Stimulated activated CD4-positive, alpha-beta T cell treated with anti-CD3 and anti-CD28 coated beads, Interleukin-12 subunit alpha, Interleukin-12 subunit beta, amount 100 ng/mL, for 24 hours (primary cell): Measurements from ENCODE around the gene SIAH3.
"Not testable (repeated sequence)": the region's sequence is repeated elsewhere in the genome, so short reads cannot be mapped to it uniquely, and the experiment has no call there.

Experiments
- DNase-seq, 2 experiments: peaks; one replicate each; pipeline ENCODE4 v3.0.0-alpha.2; 2020; ENCODE audit warnings: low read depth in 2 of 2

SIAH3 gene

GRCh38 chr13:45783346-45784043, 68.1 kb downstream of the SIAH3 start:
- DNase-seq: no peak

GRCh38 chr13:45782327-45783045, 69.1 kb downstream of the SIAH3 start:
- DNase-seq: no peak

- DNase-seq: no peak
These were observed 69.8 kb downstream of the SIAH3 start for GRCh38 chr13:45781553-45782326.

GRCh38 chr13:45779901-45780300, 71.7 kb downstream of the SIAH3 start:
- DNase-seq: no peak

GRCh38 chr13:45778882-45779281, 72.7 kb downstream of the SIAH3 start:
- no peak for DNase-seq

GRCh38 chr13:45776748-45777147, 74.8 kb downstream of the SIAH3 start:
- no peak for DNase-seq

- no peak for DNase-seq
These were observed 76.1 kb downstream of the SIAH3 start for GRCh38 chr13:45775401-45775963.

- DNase-seq: no peak
These were observed 77.6 kb downstream of the SIAH3 start for GRCh38 chr13:45773944-45774343.

- no peak for DNase-seq
These were observed 78.3 kb downstream of the SIAH3 start for GRCh38 chr13:45773236-45773635.

- no peak for DNase-seq
These were observed 80.7 kb downstream of the SIAH3 start for GRCh38 chr13:45770886-45771285.

GRCh38 chr13:45768656-45769479, 82.7 kb downstream of the SIAH3 start:
- DNase-seq: no peak

GRCh38 chr13:45765464-45765863, 86.1 kb downstream of the SIAH3 start:
- no peak for DNase-seq

GRCh38 chr13:45763419-45763818, 88.1 kb downstream of the SIAH3 start:
- DNase-seq: no peak

- DNase-seq: not testable (repeated sequence)
These were observed 94.0 kb downstream of the SIAH3 start for GRCh38 chr13:45757589-45757988.

GRCh38 chr13:45756498-45756897, 95.1 kb downstream of the SIAH3 start:
- not testable (repeated sequence) for DNase-seq

- no peak for DNase-seq
These were observed 99.0 kb downstream of the SIAH3 start for GRCh38 chr13:45752510-45752909.

- DNase-seq: no peak
These were observed 99.7 kb downstream of the SIAH3 start for GRCh38 chr13:45751885-45752284.

GRCh38 chr13:45750566-45750965, 101.0 kb downstream of the SIAH3 start:
- no peak for DNase-seq

- DNase-seq: no peak
These were observed 102.4 kb downstream of the SIAH3 start for GRCh38 chr13:45748941-45749759.

GRCh38 chr13:45747071-45747470, 104.5 kb downstream of the SIAH3 start:
- no peak for DNase-seq

- DNase-seq: no peak
These were observed 106.6 kb downstream of the SIAH3 start for GRCh38 chr13:45744979-45745378.
